Measurements from ENCODE around the gene SPINK8. TPM values are rescaled to one million over a fixed set of nuclear protein-coding genes. Genes with fewer than 3 reads are reported as not detected.
"Not testable (repeated sequence)": the region's sequence is repeated elsewhere in the genome, so short reads cannot be mapped to it uniquely, and the experiment has no call there.

Gene SPINK8
- total and polyA plus RNA-seq, 2 of the 8 experiments (the other 6 are each of a cell fraction or from before 2014, with no cell fraction given), result 0.29 TPM; not detected in 1

DNA sequence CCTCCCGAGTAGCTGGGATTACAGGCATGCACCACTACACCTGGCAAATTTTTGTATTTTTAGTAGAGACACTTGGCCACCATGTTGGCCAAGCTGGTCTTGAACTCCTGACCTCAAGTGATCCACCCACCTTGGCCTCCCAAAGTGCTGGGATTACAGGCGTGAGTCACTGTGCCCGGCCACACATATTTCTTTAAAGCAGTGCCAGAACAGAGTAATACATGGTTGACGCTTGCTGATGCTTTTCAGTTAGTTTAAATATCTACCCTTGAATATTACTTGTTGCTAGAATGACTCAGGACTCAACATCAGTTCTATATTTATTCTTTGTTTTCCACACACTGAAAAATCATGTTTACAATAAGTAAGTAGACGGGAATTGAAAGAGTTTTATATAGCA lies 4.1 kb upstream of the SPINK8 start:
- H2AK5ac ChIP-seq (ENCODE audit: low read depth, low read length); H4K8ac ChIP-seq (ENCODE audit: extremely low read depth, insufficient read depth, low read length); H3K23me2 ChIP-seq (ENCODE audit: low read depth, low read length); POLR2A ChIA-PET (ENCODE audit: partially characterized antibody); H4K91ac ChIP-seq (replicated peaks; ENCODE audit: insufficient read length, low read length); H2BK5ac ChIP-seq (ENCODE audit: low read depth, low read length); H3K27ac ChIP-seq (ENCODE audit: low read depth, low read length); CTCF ChIA-PET (ENCODE audit: partially characterized antibody); H4K5ac ChIP-seq (ENCODE audit: insufficient read length, low read depth, low read length); FAIRE-seq; H3K27me3 ChIP-seq (replicated peaks in 1 of 4; ENCODE audit: control insufficient read depth in 3 of 4, extremely low read depth in 1 of 4, insufficient read depth in 3 of 4, low read length in 3 of 4); H3K79me1 ChIP-seq (ENCODE audit: low read depth, low read length); H3K4me1 ChIP-seq (replicated peaks in 1 of 4; ENCODE audit: control insufficient read depth in 3 of 4, insufficient read depth in 4 of 4, low read length in 3 of 4); H3K9ac ChIP-seq (replicated peaks in 1 of 4; ENCODE audit: extremely low read depth in 1 of 4, low read depth in 3 of 4, low read length in 3 of 4); H3K4me2 ChIP-seq (ENCODE audit: insufficient read depth in 1 of 2, low read depth in 2 of 2, low read length in 2 of 2); H2AFZ ChIP-seq (ENCODE audit: low read length); H3K23ac ChIP-seq (ENCODE audit: insufficient read length); H2BK120ac ChIP-seq (replicated peaks; ENCODE audit: low read depth, low read length); H3K79me2 ChIP-seq (ENCODE audit: control insufficient read depth in 1 of 2, insufficient read depth in 2 of 2, low read length in 2 of 2); H3K14ac ChIP-seq (ENCODE audit: insufficient read length); H3K36me3 ChIP-seq (ENCODE audit: control insufficient read depth in 2 of 4, insufficient read depth in 4 of 4, low read length in 3 of 4); H3K56ac ChIP-seq (replicated peaks; ENCODE audit: insufficient read length, low read depth, low read length); H4K20me1 ChIP-seq (replicated peaks in 1 of 2; ENCODE audit: control insufficient read depth in 1 of 2, insufficient read depth in 2 of 2, low read length in 2 of 2); H3K4ac ChIP-seq (replicated peaks; ENCODE audit: insufficient read length, low read depth, low read length); H3K18ac ChIP-seq (ENCODE audit: extremely low read depth, low read length); H2BK15ac ChIP-seq (ENCODE audit: low read length); H2BK12ac ChIP-seq (ENCODE audit: low read depth, low read length); H3K9me3 ChIP-seq (ENCODE audit: insufficient read depth in 2 of 2, low read depth in 1 of 2, low read length in 1 of 2); DNase-seq (ENCODE audit: low read depth in 1 of 2, low spot score in 2 of 2); H3K4me3 ChIP-seq (ENCODE audit: extremely low read depth in 1 of 4, insufficient read depth in 2 of 4, low read depth in 3 of 4, low read length in 4 of 4); H2BK20ac ChIP-seq (ENCODE audit: low read length): not testable (repeated sequence)
- 95% methylated on average over 5 of the region's 5 CpGs; no CpG with 5 or more reads in 1 of the 2 experiments for WGBS, 2 experiments (ENCODE audit: extremely low coverage in 1 of 2, insufficient coverage in 1 of 2, insufficient read length in 1 of 2, insufficient replicate concordance in 2 of 2, low coverage in 1 of 2, low lambda C conversion rate in 2 of 2, missing lambda C conversion rate in 1 of 2)

DNA sequence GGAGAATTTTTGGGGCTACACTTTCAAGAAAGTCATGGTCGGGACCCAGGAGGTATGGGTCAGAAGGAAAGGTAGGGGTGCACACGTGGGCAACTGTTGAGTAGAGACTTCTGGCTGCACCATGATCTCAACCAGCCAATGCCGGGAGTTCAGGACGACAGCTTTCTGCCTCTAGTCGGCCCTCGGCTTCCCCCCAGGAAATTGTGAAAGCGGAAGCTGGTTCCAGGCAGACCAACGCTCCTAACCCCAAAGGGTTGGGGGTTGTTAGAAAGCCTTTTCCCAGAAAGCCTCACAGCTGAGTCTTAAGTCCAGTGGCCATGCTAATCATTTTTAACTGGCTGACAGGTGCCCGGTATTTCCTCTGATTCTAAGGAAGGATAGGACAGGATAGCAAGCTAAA lies 1.8 kb upstream of the SPINK8 start:
- not testable (repeated sequence) for DNase-seq (ENCODE audit: low read depth in 1 of 2, low spot score in 2 of 2); H2AFZ ChIP-seq (ENCODE audit: low read length); H4K91ac ChIP-seq (replicated peaks; ENCODE audit: insufficient read length, low read length); H3K36me3 ChIP-seq (ENCODE audit: control insufficient read depth in 2 of 4, insufficient read depth in 4 of 4, low read length in 3 of 4); H2BK5ac ChIP-seq (ENCODE audit: low read depth, low read length); H4K8ac ChIP-seq (ENCODE audit: extremely low read depth, insufficient read depth, low read length); H2BK15ac ChIP-seq (ENCODE audit: low read length); H4K5ac ChIP-seq (ENCODE audit: insufficient read length, low read depth, low read length); H3K4me3 ChIP-seq (ENCODE audit: extremely low read depth in 1 of 4, insufficient read depth in 2 of 4, low read depth in 3 of 4, low read length in 4 of 4); H4K20me1 ChIP-seq (replicated peaks in 1 of 2; ENCODE audit: control insufficient read depth in 1 of 2, insufficient read depth in 2 of 2, low read length in 2 of 2); H3K4me2 ChIP-seq (ENCODE audit: insufficient read depth in 1 of 2, low read depth in 2 of 2, low read length in 2 of 2); H3K27me3 ChIP-seq (replicated peaks in 1 of 4; ENCODE audit: control insufficient read depth in 3 of 4, extremely low read depth in 1 of 4, insufficient read depth in 3 of 4, low read length in 3 of 4); H3K79me1 ChIP-seq (ENCODE audit: low read depth, low read length); H3K23ac ChIP-seq (ENCODE audit: insufficient read length); H2BK12ac ChIP-seq (ENCODE audit: low read depth, low read length); H2AK5ac ChIP-seq (ENCODE audit: low read depth, low read length); H3K18ac ChIP-seq (ENCODE audit: extremely low read depth, low read length); H3K14ac ChIP-seq (ENCODE audit: insufficient read length); H3K23me2 ChIP-seq (ENCODE audit: low read depth, low read length); H3K4ac ChIP-seq (replicated peaks; ENCODE audit: insufficient read length, low read depth, low read length); H3K56ac ChIP-seq (replicated peaks; ENCODE audit: insufficient read length, low read depth, low read length); H3K9ac ChIP-seq (replicated peaks in 1 of 4; ENCODE audit: extremely low read depth in 1 of 4, low read depth in 3 of 4, low read length in 3 of 4); H3K4me1 ChIP-seq (replicated peaks in 1 of 4; ENCODE audit: control insufficient read depth in 3 of 4, insufficient read depth in 4 of 4, low read length in 3 of 4); FAIRE-seq; H3K27ac ChIP-seq (ENCODE audit: low read depth, low read length); H2BK20ac ChIP-seq (ENCODE audit: low read length); H2BK120ac ChIP-seq (replicated peaks; ENCODE audit: low read depth, low read length); H3K9me3 ChIP-seq (ENCODE audit: insufficient read depth in 2 of 2, low read depth in 1 of 2, low read length in 1 of 2); H3K79me2 ChIP-seq (ENCODE audit: control insufficient read depth in 1 of 2, insufficient read depth in 2 of 2, low read length in 2 of 2)
- POLR2A ChIA-PET (ENCODE audit: partially characterized antibody), result interaction anchor here (1.3 kb wide), 1 partner anchor 95 kb away, joined by 3 read pairs; the partner anchor contains the start of gene ZNF589
- CTCF ChIA-PET (ENCODE audit: partially characterized antibody), result interaction anchor here (1.2 to 1.4 kb wide), 2 partner anchors 14 to 101 kb away, joined by 3 to 4 read pairs; no protein-coding TSS in a partner anchor
- WGBS, 2 experiments (ENCODE audit: extremely low coverage in 1 of 2, insufficient coverage in 1 of 2, insufficient read length in 1 of 2, insufficient replicate concordance in 2 of 2, low coverage in 1 of 2, low lambda C conversion rate in 2 of 2, missing lambda C conversion rate in 1 of 2), result 89% methylated on average over 9 of the region's 9 CpGs; no CpG with 5 or more reads in 1 of the 2 experiments
